IMR-90 (cell line): ENCODE measurements around the gene SCNN1B.

Experiments used
- BHLHE40 ChIP-seq: fragments of 150-350 bp; IDR thresholded peaks from 2 replicates; pipeline ENCODE4 v1.6.1; 2016; ENCODE audit warnings: mild to moderate bottlenecking, low read depth, low read length
- CHD1 ChIP-seq: IDR thresholded peaks from 2 replicates; pipeline ENCODE4 v1.6.1; 2012; ENCODE audit warnings: low read depth, low read length, improper control_type of control experiment
- CTCF ChIP-seq: conservative IDR thresholded peaks from 2 replicates; pipeline ENCODE4 v1.5.1; 2012; ENCODE audit warnings: mild to moderate bottlenecking, low read depth, low read length, improper control_type of control experiment
- FOS ChIP-seq: fragments of 150-350 bp; IDR thresholded peaks from 2 replicates; pipeline ENCODE4 v1.6.1; 2016; ENCODE audit warnings: low read depth, low read length
- MAFK ChIP-seq: IDR thresholded peaks from 2 replicates; pipeline ENCODE4 v1.6.1; 2012; ENCODE audit warnings: low read depth, low read length, improper control_type of control experiment
- MAZ ChIP-seq: IDR thresholded peaks from 2 replicates; pipeline ENCODE4 v1.6.1; 2012; ENCODE audit warnings: low read depth, mild to moderate bottlenecking, low read length, improper control_type of control experiment, moderate library complexity, borderline replicate concordance
- NFE2L2 ChIP-seq: fragments of 150-350 bp; IDR thresholded peaks from 2 replicates; pipeline ENCODE4 v1.6.1; 2016; ENCODE audit warnings: low read depth, mild to moderate bottlenecking, low read length
- POLR2A ChIP-seq: IDR thresholded peaks from 2 replicates; pipeline ENCODE4 v1.6.1; 2012; ENCODE audit warnings: mild to moderate bottlenecking, low read depth, low read length
- RAD21 ChIP-seq: IDR thresholded peaks from 2 replicates; pipeline ENCODE4 v1.6.1; 2012; ENCODE audit warnings: low read length, improper control_type of control experiment
- RCOR1 ChIP-seq: IDR thresholded peaks from 2 replicates; pipeline ENCODE4 v1.6.1; 2012; ENCODE audit warnings: mild to moderate bottlenecking, low read length, improper control_type of control experiment; ENCODE audit not compliant: insufficient replicate concordance
- RFX5 ChIP-seq: IDR thresholded peaks from 2 replicates; pipeline ENCODE4 v1.8.0; 2012; ENCODE audit warnings: low read depth, mild to moderate bottlenecking, low read length, moderate library complexity
- SMC3 ChIP-seq: fragments of 150-350 bp; IDR thresholded peaks from 2 replicates; pipeline ENCODE4 v1.6.1; 2016; ENCODE audit warnings: low read depth, mild to moderate bottlenecking, antibody characterized with exemption, low read length, moderate library complexity
- USF2 ChIP-seq: fragments of 150-350 bp; IDR thresholded peaks from 2 replicates; pipeline ENCODE4 v1.6.1; 2017; ENCODE audit warnings: mild to moderate bottlenecking, antibody characterized with exemption, low read length, low read depth

GRCh38 chr16:23330583-23331249 lies 28.6 kb downstream of the SCNN1B start:
- no peak for TF ChIP-seq BHLHE40
- no peak for TF ChIP-seq CTCF
- TF ChIP-seq RAD21, result no peak
- no peak for TF ChIP-seq POLR2A
- TF ChIP-seq MAZ, result no peak
- TF ChIP-seq CHD1, result no peak
- TF ChIP-seq MAFK, result no peak
- TF ChIP-seq SMC3, result no peak
- no peak for TF ChIP-seq USF2
- no peak for TF ChIP-seq RFX5
- no peak for TF ChIP-seq RCOR1
- no peak for TF ChIP-seq NFE2L2
- TF ChIP-seq FOS, result no peak
